Activated B cell treated with CpG ODN at 0.5 μM for 24 hours (primary cell): ENCODE data around the gene ITGAV. TPM values are rescaled to one million over a fixed set of nuclear protein-coding genes. Genes with fewer than 3 reads are reported as not detected.

Source experiments
- ATAC-seq: fragments of 200-7000 bp; cut with Tn5 transposase; one replicate; pipeline ENCODE4 v1.10.0; 2021; ENCODE audit warnings: low read depth, mild to moderate bottlenecking, moderate library complexity
- CTCF ChIA-PET: fragments of 350-600 bp; sonication (Branson Sonifier 250); formaldehyde crosslinking; loops from one replicate; lab custom pipeline; 2021; ENCODE audit warnings: antibody characterized with exemption; lab: Charles Lee
- POLR2A ChIA-PET: fragments of 350-600 bp; sonication (Branson Sonifier 250); formaldehyde crosslinking; loops from one replicate; lab custom pipeline; 2021; ENCODE audit warnings: antibody characterized with exemption; lab: Charles Lee
- DNase-seq: peaks from one replicate; pipeline ENCODE4 v3.0.0; 2022
- H3K27ac Mint-ChIP-seq: one replicate; pipeline ENCODE4 v1.8.0; 2020; ENCODE audit warnings: mixed read lengths
- H3K27me3 Mint-ChIP-seq: one replicate; pipeline ENCODE4 v1.8.0; 2021; ENCODE audit warnings: mixed read lengths
- H3K36me3 Mint-ChIP-seq: one replicate; pipeline ENCODE4 v1.8.0; 2021; ENCODE audit warnings: low read depth, mixed read lengths
- H3K4me1 Mint-ChIP-seq: one replicate; pipeline ENCODE4 v1.8.0; 2021; ENCODE audit warnings: mixed read lengths
- H3K4me3 Mint-ChIP-seq: one replicate; pipeline ENCODE4 v1.8.0; 2020; ENCODE audit warnings: mild to moderate bottlenecking, mixed read lengths
- H3K9me3 Mint-ChIP-seq: one replicate; pipeline ENCODE4 v1.8.0; 2020; ENCODE audit warnings: mixed read lengths
- intact Hi-C: fragments of 100-400 bp; cut with micrococcal nuclease; formaldehyde crosslinking; loops from one replicate; pipeline ENCODE4 v1.15.1; 2024
- total RNA-seq: library from RNA; stranded (reverse); gene quantifications from 2 replicates; pipeline ENCODE4 v1.2.3, GENCODE V29; 2022
- TF ChIP-seq, protein P1 (sequence below): fragments of 200-600 bp; IDR thresholded peaks from one replicate; pipeline ENCODE4 v1.8.0; 2022; ENCODE audit warnings: antibody characterized with exemption, mild to moderate bottlenecking

The ITGAV gene
- total RNA-seq, 1 donor from 2014 or later: 4.1 TPM

DNA sequence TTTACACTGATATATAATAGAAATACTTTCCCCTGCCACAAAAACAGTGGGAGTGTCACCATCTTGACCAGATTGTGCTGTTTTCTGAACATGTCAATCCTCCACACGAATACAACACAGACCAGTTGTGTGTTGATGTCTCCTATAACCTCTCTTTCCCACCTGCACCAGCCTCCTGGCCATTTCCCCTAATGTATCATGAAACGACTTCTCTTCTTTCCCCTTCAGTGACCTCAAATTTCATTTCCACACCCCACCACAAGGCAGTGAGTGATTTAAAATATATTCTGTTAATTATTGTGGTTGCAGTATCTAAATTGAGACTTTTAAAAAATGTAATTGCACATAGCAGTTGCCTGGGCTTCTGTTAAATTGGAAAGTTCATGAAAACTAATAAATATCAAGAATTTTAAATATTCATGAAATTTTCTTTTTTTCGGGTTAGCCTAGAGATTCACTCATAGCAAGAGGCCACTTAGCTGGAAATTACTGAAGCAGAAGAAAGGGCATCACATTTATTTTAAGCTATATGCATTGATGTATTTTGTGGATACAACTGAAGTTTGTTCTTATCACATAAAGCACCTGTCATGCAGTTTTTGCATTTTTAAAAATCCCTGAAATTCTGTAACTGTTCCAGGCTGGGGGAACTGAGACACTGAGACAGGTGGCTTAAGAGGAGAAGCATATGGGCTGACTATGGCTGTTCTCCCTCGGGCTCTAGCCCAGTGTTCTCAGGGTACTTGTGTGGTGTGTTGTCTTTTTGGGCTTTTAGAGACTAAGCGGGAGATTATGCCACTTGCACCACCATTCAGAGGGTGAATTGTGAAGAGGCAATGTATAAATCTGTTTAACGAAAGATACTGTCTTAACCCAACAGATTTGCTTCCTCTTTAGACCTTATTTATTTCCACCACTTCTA is 119.9 kb downstream of the ITGAV start:
- Mint-ChIP-seq H3K9me3 (no peaks in the 10 kb centered on the region), H3K36me3 (no peaks in the 10 kb centered on the region)
- CTCF ChIA-PET: no interaction called here

DNA sequence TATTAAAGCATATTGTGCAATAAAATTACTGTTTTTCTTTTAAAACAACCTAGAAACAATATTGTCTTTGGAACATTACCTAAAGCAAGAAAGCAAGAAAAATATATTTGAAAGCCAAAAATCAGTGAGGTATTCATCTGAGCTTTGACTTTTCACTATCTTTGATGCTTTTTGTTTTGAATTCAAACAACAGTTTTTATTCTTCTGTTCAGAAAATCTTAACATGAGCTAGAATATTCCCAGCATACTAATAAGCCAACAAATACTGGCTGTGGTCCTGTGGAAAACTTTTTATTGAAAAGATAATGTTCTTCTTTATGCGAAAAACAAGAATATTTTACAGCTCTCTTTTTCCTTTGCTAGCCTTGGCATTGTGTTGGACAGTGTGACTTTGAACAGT is 123.8 kb downstream of the ITGAV start:
- intact Hi-C loops: no loop called here
- POLR2A ChIA-PET: no interaction called here
- TF ChIP-seq, protein P1, sequence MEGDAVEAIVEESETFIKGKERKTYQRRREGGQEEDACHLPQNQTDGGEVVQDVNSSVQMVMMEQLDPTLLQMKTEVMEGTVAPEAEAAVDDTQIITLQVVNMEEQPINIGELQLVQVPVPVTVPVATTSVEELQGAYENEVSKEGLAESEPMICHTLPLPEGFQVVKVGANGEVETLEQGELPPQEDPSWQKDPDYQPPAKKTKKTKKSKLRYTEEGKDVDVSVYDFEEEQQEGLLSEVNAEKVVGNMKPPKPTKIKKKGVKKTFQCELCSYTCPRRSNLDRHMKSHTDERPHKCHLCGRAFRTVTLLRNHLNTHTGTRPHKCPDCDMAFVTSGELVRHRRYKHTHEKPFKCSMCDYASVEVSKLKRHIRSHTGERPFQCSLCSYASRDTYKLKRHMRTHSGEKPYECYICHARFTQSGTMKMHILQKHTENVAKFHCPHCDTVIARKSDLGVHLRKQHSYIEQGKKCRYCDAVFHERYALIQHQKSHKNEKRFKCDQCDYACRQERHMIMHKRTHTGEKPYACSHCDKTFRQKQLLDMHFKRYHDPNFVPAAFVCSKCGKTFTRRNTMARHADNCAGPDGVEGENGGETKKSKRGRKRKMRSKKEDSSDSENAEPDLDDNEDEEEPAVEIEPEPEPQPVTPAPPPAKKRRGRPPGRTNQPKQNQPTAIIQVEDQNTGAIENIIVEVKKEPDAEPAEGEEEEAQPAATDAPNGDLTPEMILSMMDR: no peak
- Mint-ChIP-seq H3K4me3 (no peak overlapping the region), H3K9me3 (no peaks in the 10 kb centered on the region), H3K4me1 (no peaks in the 10 kb centered on the region), H3K27me3 (no peaks in the 10 kb centered on the region), H3K27ac (no peak overlapping the region), H3K36me3 (no peaks in the 10 kb centered on the region)
- no peak for ATAC-seq
- CTCF ChIA-PET: no interaction called here
- no peak for DNase-seq

More for the DNA sequence above, 119.9 kb downstream of the ITGAV start:
- Mint-ChIP-seq H3K4me1 (no peaks in the 10 kb centered on the region), H3K27ac (no peak overlapping the region), H3K27me3 (no peaks in the 10 kb centered on the region), H3K4me3 (no peak overlapping the region)
- no peak for DNase-seq
- TF ChIP-seq, protein P1: no peak
- no peak for ATAC-seq
- POLR2A ChIA-PET: no interaction called here
- intact Hi-C loops: no loop called here

DNA sequence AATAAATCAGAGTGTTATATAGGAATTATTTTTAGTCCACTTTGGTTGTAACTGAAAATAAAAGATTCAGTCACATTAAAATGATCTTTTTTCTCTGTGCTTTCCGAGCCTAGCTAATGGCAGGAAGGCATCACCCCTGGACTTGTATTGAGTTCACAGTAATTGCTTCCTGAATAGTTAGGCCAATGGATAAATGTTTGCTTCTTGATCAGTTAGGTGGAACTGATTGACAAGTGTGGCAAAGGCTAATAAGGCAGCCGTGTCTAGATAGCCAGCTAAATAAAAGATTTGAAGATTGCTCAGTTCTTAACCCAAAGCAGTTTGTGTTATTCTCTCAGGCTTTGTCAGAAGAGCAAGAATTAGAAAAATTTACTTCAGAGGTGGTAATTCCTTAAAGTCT is 124.8 kb downstream of the ITGAV start:
- intact Hi-C loops: no loop called here
- no peak overlapping the region for H3K4me3 Mint-ChIP-seq
- H3K36me3 Mint-ChIP-seq: no peaks in the 10 kb centered on the region
- no peaks in the 10 kb centered on the region for H3K9me3 Mint-ChIP-seq
- ChIA-PET POLR2A (no interaction called here), CTCF (no interaction called here)
- H3K4me1 Mint-ChIP-seq: no peaks in the 10 kb centered on the region
- TF ChIP-seq, protein P1: no peak
- no peak overlapping the region for H3K27ac Mint-ChIP-seq
- no peaks in the 10 kb centered on the region for H3K27me3 Mint-ChIP-seq
- no peak for ATAC-seq
- no peak for DNase-seq

DNA sequence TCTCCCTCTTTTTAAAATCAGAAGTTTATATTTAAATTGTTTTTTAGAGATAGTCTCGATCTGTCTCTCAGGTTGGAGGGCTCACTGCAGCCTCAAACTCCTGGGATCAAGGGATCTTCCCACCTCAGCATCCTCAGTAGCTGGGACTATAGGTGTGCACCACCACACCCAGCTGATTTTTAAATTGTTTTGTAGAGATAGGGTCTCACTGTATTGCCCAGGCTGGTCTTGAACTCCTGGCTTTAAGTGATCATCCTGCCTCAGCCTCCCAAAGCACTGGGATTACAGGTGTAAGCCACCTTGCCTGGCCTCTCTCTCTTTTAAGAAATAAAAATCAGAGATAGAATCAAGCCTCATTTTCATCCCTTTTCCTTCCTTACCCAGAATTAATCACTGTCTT is 126.1 kb downstream of the ITGAV start:
- ChIA-PET CTCF (no interaction called here), POLR2A (no interaction called here)
- DNase-seq: no peak
- Mint-ChIP-seq H3K4me1 (no peaks in the 10 kb centered on the region), H3K27ac (no peak overlapping the region), H3K4me3 (no peak overlapping the region), H3K9me3 (no peaks in the 10 kb centered on the region), H3K27me3 (no peaks in the 10 kb centered on the region), H3K36me3 (no peaks in the 10 kb centered on the region)
- no peak for ATAC-seq
- TF ChIP-seq, protein P1: no peak
- intact Hi-C loops: no loop called here

DNA sequence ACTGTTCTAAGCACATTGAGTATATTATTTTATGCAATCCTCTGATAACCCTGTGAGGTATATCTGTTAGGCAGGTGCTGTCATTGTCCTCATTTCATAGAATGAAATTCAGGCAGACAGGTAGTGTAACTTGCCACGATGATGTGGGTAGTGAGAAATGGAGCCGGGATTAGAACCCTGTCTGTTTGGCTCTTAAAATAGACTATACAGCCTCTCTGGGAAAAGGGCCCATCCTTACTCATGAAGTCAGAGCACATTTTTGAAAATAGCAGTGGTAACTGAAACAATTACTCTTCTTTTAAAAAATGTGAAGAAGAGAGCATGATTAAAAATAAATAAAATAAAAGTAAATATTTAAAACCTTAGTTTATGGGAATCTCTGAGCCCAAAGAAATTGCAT is 127.0 kb downstream of the ITGAV start:
- Mint-ChIP-seq H3K4me1 (no peaks in the 10 kb centered on the region), H3K36me3 (no peaks in the 10 kb centered on the region), H3K27ac (no peak overlapping the region), H3K4me3 (no peak overlapping the region), H3K9me3 (no peaks in the 10 kb centered on the region), H3K27me3 (no peaks in the 10 kb centered on the region)
- intact Hi-C loops: no loop called here
- POLR2A ChIA-PET: no interaction called here
- TF ChIP-seq, protein P1: no peak
- CTCF ChIA-PET: no interaction called here
- no peak for DNase-seq
- ATAC-seq: no peak
